ENCODE data around the gene TENT5C.

TENT5C gene

GRCh38 chr1:117612517-117613248 lies 6.8 kb downstream of the TENT5C start (continued):
- TF ChIP-seq TSHZ2 (CRISPR knock-in tag; IDR thresholded peaks at IDR 0.05) (no peak), ZFP3 (CRISPR knock-in tag; IDR thresholded peaks at IDR 0.05) (peak; percentile 49; the same call in 1 of the 2 replicates)

GRCh38 chr1:117613249-117613968 lies 7.6 kb downstream of the TENT5C start:
- TF ChIP-seq RARB (CRISPR knock-in tag; IDR thresholded peaks at IDR 0.05) (no peak), ZNF70 (CRISPR knock-in tag; IDR thresholded peaks at IDR 0.05) (no peak), GLIS3 (CRISPR knock-in tag; IDR thresholded peaks at IDR 0.05) (no peak), POU6F1 (CRISPR knock-in tag; IDR thresholded peaks at IDR 0.05; ENCODE audit: borderline replicate concordance, low read depth) (no peak), ISL1 (CRISPR knock-in tag; IDR thresholded peaks at IDR 0.05) (no peak), ZFP3 (CRISPR knock-in tag; IDR thresholded peaks at IDR 0.05) (no peak), ZFP30 (CRISPR knock-in tag; IDR thresholded peaks at IDR 0.05) (no peak), ARNTL (CRISPR knock-in tag; IDR thresholded peaks at IDR 0.05; ENCODE audit: borderline replicate concordance, low read depth) (no peak), TCF4 (CRISPR knock-in tag; IDR thresholded peaks at IDR 0.05; ENCODE audit: borderline replicate concordance) (no peak), CSDC2 (CRISPR knock-in tag; IDR thresholded peaks at IDR 0.05) (no peak), TSHZ2 (CRISPR knock-in tag; IDR thresholded peaks at IDR 0.05) (no peak), CSRNP3 (CRISPR knock-in tag; IDR thresholded peaks at IDR 0.05) (no peak), PPARA (CRISPR knock-in tag; IDR thresholded peaks at IDR 0.05; ENCODE audit: borderline replicate concordance) (no peak), SNAI2 (CRISPR knock-in tag; IDR thresholded peaks at IDR 0.05) (no peak), ZC3H10 (CRISPR knock-in tag; IDR thresholded peaks at IDR 0.05) (no peak)
- peak; percentile 31; the same call in 2 of the 3 replicates for ATAC-seq

GRCh38 chr1:117613969-117614729 lies 8.3 kb downstream of the TENT5C start:
- no peak for ATAC-seq
- no peak for TF ChIP-seq ZNF8 (CRISPR knock-in tag; IDR thresholded peaks at IDR 0.05)
- TF ChIP-seq ZC3H10 (CRISPR knock-in tag; IDR thresholded peaks at IDR 0.05), result no peak
- TF ChIP-seq ARNTL (CRISPR knock-in tag; IDR thresholded peaks at IDR 0.05; ENCODE audit: borderline replicate concordance, low read depth), result no peak
- no peak for TF ChIP-seq CREB5 (CRISPR knock-in tag; IDR thresholded peaks at IDR 0.05; ENCODE audit: low read depth)
- no peak for TF ChIP-seq CSRNP3 (CRISPR knock-in tag; IDR thresholded peaks at IDR 0.05)
- no peak for TF ChIP-seq TCF4 (CRISPR knock-in tag; IDR thresholded peaks at IDR 0.05; ENCODE audit: borderline replicate concordance)
- TF ChIP-seq ISL1 (CRISPR knock-in tag; IDR thresholded peaks at IDR 0.05), result no peak
- no peak for TF ChIP-seq ZFP3 (CRISPR knock-in tag; IDR thresholded peaks at IDR 0.05)
- TF ChIP-seq ZNF565 (CRISPR knock-in tag; conservative IDR thresholded peaks at IDR 0.05; ENCODE audit: low read depth), result no peak
- no peak for TF ChIP-seq OSR1 (CRISPR knock-in tag; IDR thresholded peaks at IDR 0.05)
- TF ChIP-seq PATZ1 (CRISPR knock-in tag; IDR thresholded peaks at IDR 0.05; ENCODE audit: borderline replicate concordance), result no peak
- TF ChIP-seq CSDC2 (CRISPR knock-in tag; IDR thresholded peaks at IDR 0.05), result no peak

All from SK-N-SH treated with all-trans-retinoic acid at 6 μM for 48 hours (cell line).